ENCODE data around the gene KITLG.

GRCh38 chr12:88450136-88450535, 130.1 kb downstream of the KITLG start:
- TF ChIP-seq CTCF (conservative IDR thresholded peaks at IDR 0.05 in 1 of 2, IDR thresholded peaks at IDR 0.05 in 1 of 2; ENCODE audit: extremely low read depth in 1 of 2, insufficient read depth in 1 of 2, low read depth in 1 of 2, low read length in 2 of 2) (no peak), EZH2 (IDR thresholded peaks at IDR 0.05; ENCODE audit: borderline replicate concordance, low read length) (no peak)

Measured in mammary epithelial cell (primary cell).